HepG2 (cell line): ENCODE results near the gene ABCB10. TPM values are rescaled to one million over a fixed set of nuclear protein-coding genes. Genes with fewer than 3 reads are reported as not detected.

Experiments
- ATAC-seq: fragments of 200-7000 bp; cut with Tn5 transposase; 3 replicates; pipeline ENCODE4 v1.9.1; 2020; ENCODE audit warnings: mild to moderate bottlenecking, moderate library complexity
- BruUV-seq: library from RNA; stranded (reverse); fragments of 400-500 nt; replicated peaks from 2 replicates; lab custom pipeline; 2021; lab: Mats Ljungman, UMichigan
- CTCF ChIA-PET: fragments of 300-600 bp; formaldehyde crosslinking; extraction: SDS; loops from one replicate; lab custom pipeline; 2021; ENCODE audit warnings: low total read pairs, inconsistent platforms, low intra/inter-chr PET ratio; lab: Yijun Ruan, JAX
- POLR2A ChIA-PET: fragments of 350-600 bp; sonication (Branson Sonifier 250); formaldehyde crosslinking; loops from one replicate; lab custom pipeline; 2020; ENCODE audit warnings: antibody characterized with exemption, inconsistent platforms; lab: Yijun Ruan, JAX
- DNase-seq: peaks from one replicate; pipeline ENCODE4 v3.0.0-alpha.2; 2015; ENCODE audit warnings: low spot score
- FAIRE-seq: peaks from 3 replicates; lab custom pipeline; 2011; peaks lifted over from hg19 to GRCh38; lab: Jason Lieb, UNC
- H2AFZ ChIP-seq: one replicate; pipeline ENCODE4 v1.6.1; 2011; ENCODE audit warnings: low read length, inconsistent platforms
- H3K27ac ChIP-seq: fragments of 300-600 bp; 3 replicates; pipeline ENCODE4 v1.8.0; 2011; ENCODE audit warnings: mixed run types, mild to moderate bottlenecking, mixed read lengths, low read length, inconsistent platforms; ENCODE audit not compliant: insufficient read depth; ENCODE audit errors: extremely low read length
- H3K27me3 ChIP-seq, 2 experiments: fragments of 200-600 bp in 1 of 2; 2 replicates in 1 of 2; 3 replicates in 1 of 2; pipeline versions ENCODE4 v1.6.0 to v1.8.0; 2011; ENCODE audit warnings: low read length in 2 of 2, mild to moderate bottlenecking in 2 of 2, moderate library complexity in 2 of 2, inconsistent platforms in 1 of 2; ENCODE audit not compliant: insufficient read depth in 2 of 2, control insufficient read depth in 1 of 2
- H3K36me3 ChIP-seq, 2 experiments: fragments of 200-600 bp in 1 of 2; replicated peaks in 1 of 2; 2 replicates in 1 of 2; 3 replicates in 1 of 2; pipeline versions ENCODE4 v1.5.1 to v1.8.0; 2011; ENCODE audit warnings: low read length in 2 of 2, inconsistent platforms in 1 of 2; ENCODE audit not compliant: insufficient read depth in 2 of 2, control insufficient read depth in 1 of 2
- H3K4me1 ChIP-seq: 2 replicates; pipeline ENCODE4 v1.5.1; 2012; ENCODE audit warnings: low read length, inconsistent platforms; ENCODE audit not compliant: insufficient read depth
- H3K4me2 ChIP-seq: 2 replicates; pipeline ENCODE4 v1.6.0; 2011; ENCODE audit warnings: low read depth, low read length, inconsistent platforms
- H3K4me3 ChIP-seq, 3 experiments: fragments of 200-600 bp in 1 of 3; sonication (generic), shearing (Covaris generic) in 1 of 3; replicated peaks in 1 of 3; 2 replicates each; pipeline ENCODE4 v1.5.1; 2011 to 2016; ENCODE audit warnings: low read length in 3 of 3, inconsistent platforms in 2 of 3, low read depth in 2 of 3, mild to moderate bottlenecking in 2 of 3, control low read depth in 1 of 3, mixed read lengths in 1 of 3; ENCODE audit not compliant: insufficient read depth in 1 of 3
- H3K79me2 ChIP-seq: one replicate; pipeline ENCODE4 v1.6.1; 2011; ENCODE audit warnings: low read length, inconsistent platforms; ENCODE audit not compliant: insufficient read depth
- H3K9ac ChIP-seq: 2 replicates; pipeline ENCODE4 v1.6.0; 2011; ENCODE audit warnings: mild to moderate bottlenecking, low read depth, low read length, inconsistent platforms; ENCODE audit not compliant: insufficient read depth
- H3K9me3 ChIP-seq: 2 replicates; pipeline ENCODE4 v1.5.1; 2012; ENCODE audit warnings: mild to moderate bottlenecking, low read length
- H4K20me1 ChIP-seq: 2 replicates; pipeline ENCODE4 v1.6.0; 2011; ENCODE audit warnings: inconsistent platforms, mild to moderate bottlenecking, low read length, moderate library complexity; ENCODE audit not compliant: insufficient read depth
- KDM4B ChIP-seq: sonication (generic); formaldehyde crosslinking; IDR thresholded peaks from 2 replicates; pipeline ENCODE4 v1.4.0; 2020; ENCODE audit warnings: missing genetic modification reagents
- PCBP2 ChIP-seq: fragments of 200-400 bp; formaldehyde crosslinking; optimal IDR thresholded peaks from 2 replicates; pipeline ENCODE3; 2018; ENCODE audit warnings: low read length, low read depth; ENCODE audit not compliant: poor library complexity, severe bottlenecking
- ZBTB38 ChIP-seq: sonication (generic); formaldehyde crosslinking; IDR thresholded peaks from 2 replicates; pipeline ENCODE4 v1.5.1; 2020; ENCODE audit warnings: mild to moderate bottlenecking, missing genetic modification reagents
- ZNF232 ChIP-seq: sonication (generic); formaldehyde crosslinking; IDR thresholded peaks from 2 replicates; pipeline ENCODE4 v1.4.0; 2020; ENCODE audit warnings: missing genetic modification reagents, borderline replicate concordance
- ZNF263 ChIP-seq: sonication (generic); formaldehyde crosslinking; IDR thresholded peaks from 2 replicates; pipeline ENCODE4 v1.4.0; 2020; ENCODE audit warnings: missing genetic modification reagents
- ZNF704 ChIP-seq: sonication (generic); formaldehyde crosslinking; IDR thresholded peaks from 2 replicates; pipeline ENCODE4 v1.8.1; 2023; ENCODE audit warnings: mild to moderate bottlenecking, inconsistent platforms, moderate library complexity, missing genetic modification reagents, borderline replicate concordance
- ZNF878 ChIP-seq: sonication (generic); formaldehyde crosslinking; IDR thresholded peaks from 2 replicates; pipeline ENCODE4 v1.8.1; 2023; ENCODE audit warnings: mild to moderate bottlenecking, missing genetic modification reagents, moderate library complexity
- ZNF891 ChIP-seq: sonication (generic); formaldehyde crosslinking; IDR thresholded peaks from 2 replicates; pipeline ENCODE4 v1.5.0; 2020; ENCODE audit warnings: mild to moderate bottlenecking, missing genetic modification reagents
- ZUFSP ChIP-seq: sonication (generic); formaldehyde crosslinking; IDR thresholded peaks from 2 replicates; pipeline ENCODE4 v1.9.0; 2021; ENCODE audit warnings: missing genetic modification reagents, mild to moderate bottlenecking, borderline replicate concordance
- WGBS: methylation state at CpG from one replicate; pipeline ENCODE4 v1.1.6; 2017; ENCODE audit warnings: low lambda C conversion rate; 5-methylcytosine and 5-hydroxymethylcytosine counted together
- in situ Hi-C: cut with HindIII; loops from 2 replicates; pipeline ENCODE4 v1.10.0; 2017; ENCODE audit warnings: low pct_unique_long_range_greater_than_20kb; ENCODE audit not compliant: extremely low pct_ligation_motif_present
- intact Hi-C: fragments of 100-400 bp; cut with micrococcal nuclease; formaldehyde crosslinking; loops from one replicate; pipeline ENCODE4 v1.10.0; 2022; ENCODE audit not compliant: unreplicated experiment
- polyA plus RNA-seq, 8 experiments: library from polyadenylated mRNA; depleted of rRNA in 3 of 8; stranded (reverse) in 7 of 8; unstranded in 1 of 8; fragments of >200 nt; fragmentation: Illumina TruSeq in 4 of 8; extraction: Trizol in 4 of 8; gene quantifications; 2 replicates each; pipeline versions ENCODE4 v1.2.1 to v1.2.3, GENCODE V29; 2011 to 2016; ENCODE audit warnings: low read depth in 4 of 8, missing spikeins in 1 of 8, mixed read lengths in 1 of 8; ENCODE audit not compliant: insufficient read depth in 1 of 8
- total RNA-seq, 5 experiments: library from RNA; depleted of rRNA; stranded (reverse); fragments of >200 nt; fragmentation: Illumina TruSeq; extraction: Trizol; gene quantifications; 2 replicates each; pipeline ENCODE4 v1.2.3, GENCODE V29; 2016; ENCODE audit warnings: low read depth in 1 of 5
- TF ChIP-seq, protein P1 (sequence below): sonication (generic); formaldehyde crosslinking; IDR thresholded peaks from 2 replicates; pipeline ENCODE4 v1.5.1; 2020; ENCODE audit warnings: missing genetic modification reagents, mild to moderate bottlenecking, borderline replicate concordance

ABCB10 gene
- total and polyA plus RNA-seq, 2 of the 13 experiments (the other 11 are each of a cell fraction or from before 2014, with no cell fraction given) = 11.2 to 28.9 TPM

GRCh38 chr1:229593800-229594199 is 35.3 kb upstream of the ABCB10 start:
- intact Hi-C loops = no loop called here
- Histone ChIP-seq H3K9ac (no peak overlapping the region), H3K79me2 (no peaks in the 10 kb centered on the region), H3K4me3 (no peak overlapping the region), H3K4me1 (no peaks in the 10 kb centered on the region), H2AFZ (no peak overlapping the region), H3K9me3 (no peaks in the 10 kb centered on the region), H3K4me2 (no peak overlapping the region), H3K27me3 (no peaks in the 10 kb centered on the region; a peak in 1 of 5 replicates), H3K27ac (no peak overlapping the region), H3K36me3 (peaks cover 3 to 20% of the 10 kb centered on the region in 2 experiments; a peak in 4 of 5 replicates), H4K20me1 (no peaks in the 10 kb centered on the region)
- ChIA-PET CTCF (no interaction called here), POLR2A (no interaction called here)
- BruUV-seq = no TSS peak
- FAIRE-seq (no peak), ATAC-seq (no peak), DNase-seq (no peak)
- 78% methylated on average over 10 of the region's 12 CpGs for WGBS
- in situ Hi-C loops = no loop called here
- TF ChIP-seq, protein P1, sequence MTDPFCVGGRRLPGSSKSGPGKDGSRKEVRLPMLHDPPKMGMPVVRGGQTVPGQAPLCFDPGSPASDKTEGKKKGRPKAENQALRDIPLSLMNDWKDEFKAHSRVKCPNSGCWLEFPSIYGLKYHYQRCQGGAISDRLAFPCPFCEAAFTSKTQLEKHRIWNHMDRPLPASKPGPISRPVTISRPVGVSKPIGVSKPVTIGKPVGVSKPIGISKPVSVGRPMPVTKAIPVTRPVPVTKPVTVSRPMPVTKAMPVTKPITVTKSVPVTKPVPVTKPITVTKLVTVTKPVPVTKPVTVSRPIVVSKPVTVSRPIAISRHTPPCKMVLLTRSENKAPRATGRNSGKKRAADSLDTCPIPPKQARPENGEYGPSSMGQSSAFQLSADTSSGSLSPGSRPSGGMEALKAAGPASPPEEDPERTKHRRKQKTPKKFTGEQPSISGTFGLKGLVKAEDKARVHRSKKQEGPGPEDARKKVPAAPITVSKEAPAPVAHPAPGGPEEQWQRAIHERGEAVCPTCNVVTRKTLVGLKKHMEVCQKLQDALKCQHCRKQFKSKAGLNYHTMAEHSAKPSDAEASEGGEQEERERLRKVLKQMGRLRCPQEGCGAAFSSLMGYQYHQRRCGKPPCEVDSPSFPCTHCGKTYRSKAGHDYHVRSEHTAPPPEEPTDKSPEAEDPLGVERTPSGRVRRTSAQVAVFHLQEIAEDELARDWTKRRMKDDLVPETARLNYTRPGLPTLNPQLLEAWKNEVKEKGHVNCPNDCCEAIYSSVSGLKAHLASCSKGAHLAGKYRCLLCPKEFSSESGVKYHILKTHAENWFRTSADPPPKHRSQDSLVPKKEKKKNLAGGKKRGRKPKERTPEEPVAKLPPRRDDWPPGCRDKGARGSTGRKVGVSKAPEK (CRISPR knock-in tag) = no peak
- no peak for TF ChIP-seq PCBP2
- no peak for TF ChIP-seq KDM4B
- TF ChIP-seq ZNF232 (CRISPR knock-in tag) = no peak
- TF ChIP-seq ZBTB38 = no peak
- TF ChIP-seq ZNF891 (CRISPR knock-in tag) = no peak
- TF ChIP-seq ZUFSP = no peak
- TF ChIP-seq ZNF263 (CRISPR knock-in tag) = no peak
- TF ChIP-seq ZNF878 (CRISPR knock-in tag) = no peak
- no peak for TF ChIP-seq ZNF704
- TF ChIP-seq, all 625 proteins: peak for 0
